Stimulated activated naive CD4-positive, alpha-beta T cell (primary cell): ENCODE data around the gene MAPKAPK3.

Experiments
- DNase-seq, 6 experiments: peaks; one replicate each; lab custom pipeline; 2025; lab: John Stamatoyannopoulos, UW

The MAPKAPK3 gene

GRCh38 chr3:50689558-50689957 is 72.6 kb downstream of the MAPKAPK3 start:
- DNase-seq, result no peak

GRCh38 chr3:50695031-50695430 is 78.1 kb downstream of the MAPKAPK3 start:
- no peak for DNase-seq

GRCh38 chr3:50696276-50696675 is 79.3 kb downstream of the MAPKAPK3 start:
- DNase-seq, result no peak

GRCh38 chr3:50698269-50698668 is 81.3 kb downstream of the MAPKAPK3 start:
- no peak for DNase-seq
